Heart left ventricle (tissue), 16 donors: ENCODE data around the gene AMBP. TPM values are rescaled to one million over a fixed set of nuclear protein-coding genes. Genes with fewer than 3 reads are reported as not detected.

ENCODE experiments used
- ATAC-seq, 4 donors: fragments of 200-7000 bp; cut with Tn5 transposase; one replicate each; pipeline ENCODE4 v1.9.1; 2020 to 2022; ENCODE audit warnings: moderate library complexity in 4 of 4, mild to moderate bottlenecking in 3 of 4, moderate number of reproducible peaks in 1 of 4
- DNase-seq, 5 donors: peaks; one replicate each; pipeline ENCODE4 v3.0.0-alpha.2; 2020
- H3K27ac ChIP-seq, 12 donors: fragments of 200-600 bp; sonication (generic) in 4 of 12; one replicate each; pipeline versions ENCODE4 v1.5.0 to v1.8.0; 2016 to 2022; ENCODE audit warnings: mild to moderate bottlenecking in 2 of 12
- H3K27me3 ChIP-seq, 9 donors: fragments of 200-600 bp; sonication (generic) in 2 of 9; one replicate each; pipeline versions ENCODE4 v1.5.1 to v1.8.0; 2016 to 2022; ENCODE audit warnings: mild to moderate bottlenecking in 3 of 9
- H3K36me3 ChIP-seq, 9 donors: fragments of 200-600 bp; sonication (generic) in 2 of 9; one replicate each; pipeline versions ENCODE4 v1.5.0 to v1.8.0; 2018 to 2022; ENCODE audit warnings: mild to moderate bottlenecking in 2 of 9
- H3K4me1 ChIP-seq, 12 donors: fragments of 200-600 bp; sonication (generic) in 4 of 12; one replicate each; pipeline versions ENCODE4 v1.5.0 to v1.8.0; 2016 to 2022; ENCODE audit warnings: mild to moderate bottlenecking in 3 of 12
- H3K4me3 ChIP-seq, 12 donors: fragments of 200-600 bp; sonication (generic) in 4 of 12; one replicate each; pipeline versions ENCODE4 v1.5.0 to v1.8.0; 2017 to 2022; ENCODE audit warnings: mild to moderate bottlenecking in 9 of 12, moderate library complexity in 4 of 12
- H3K9me3 ChIP-seq, 12 donors: fragments of 200-600 bp; sonication (generic) in 4 of 12; one replicate each; pipeline versions ENCODE4 v1.5.0 to v1.8.0; 2016 to 2022; ENCODE audit warnings: mild to moderate bottlenecking in 1 of 12
- CTCF ChIP-seq, 12 donors: fragments of 200-600 bp; sonication (generic) in 4 of 12; IDR thresholded peaks; one replicate each; pipeline versions ENCODE4 v1.5.0 to v1.8.0; 2018 to 2022; ENCODE audit warnings: antibody characterized with exemption in 12 of 12, mild to moderate bottlenecking in 5 of 12
- POLR2A ChIP-seq, 2 donors: fragments of 450-650 bp; IDR thresholded peaks; one replicate each; pipeline ENCODE4 v1.6.1; 2017; ENCODE audit warnings: antibody characterized with exemption in 2 of 2, mild to moderate bottlenecking in 2 of 2, moderate library complexity in 2 of 2
- WGBS, 4 donors: extraction: QIAGEN DNeasy Blood & Tissue Kit in 2 of 4; methylation state at CpG; one replicate each; pipeline versions ENCODE4 v1.1.5 to v1.1.7; 2013 to 2018; 5-methylcytosine and 5-hydroxymethylcytosine counted together
- intact Hi-C, 10 donors: fragments of 100-400 bp; cut with DNase I; formaldehyde crosslinking; loops; one replicate each; pipeline versions ENCODE4 v1.11.1 to v1.14.2; 2022
- polyA plus RNA-seq, 2 donors: library from polyadenylated mRNA; stranded (reverse); fragments of 200-250 nt; gene quantifications; one replicate each; pipeline ENCODE4 v1.2.3, GENCODE V29; 2013
- total RNA-seq, 9 donors: library from RNA; depleted of rRNA in 2 of 9; stranded (reverse); fragments of >200 nt in 2 of 9; fragmentation: NEBNext Ultra II Directional in 3 of 9; extraction: Animal tissue kit (Norgen Biotek cat#: 25700) in 3 of 9; gene quantifications; one replicate each; pipeline versions ENCODE4 v1.1.0 to v1.2.4, GENCODE V29; 2016 to 2023
- donor health status: ischemic (EF 13 %, LVEDD 7.1; RV severe dilation, severe dysfunction).
- donor health status: healthy with polysubstance abuse.
- donor health status: DM: no; HTN: yes; CAD: no.
- donor health status: DM: no; HTN: no; CAD: no.
- donor health status: ischemic (EF 25% LVEDD 6.9; RV normal size, moderate dysfunction).
- donor health status: ischemic (EF 25% LVEDD 5.7; RV mildly dilated, moderate dysfunction).
- donor health status: healthy.
- donor health status: DM: yes; HTN: yes; CAD: no.
- donor health status: ischemic (EF 35%, LVEDD 5.7; RV mildly dilated, moderate dysfunction).
- donor health status: nonischemic (EF 11% LVEDD 7.7; RV severe dilation, severe dysfunction).
- donor health status: DM: yes; HTN: yes; CAD: no.
- donor health status: PGD.
- donor health status: ischemic (EF 29% LVEDD 5.4; RV normal size, mild dysfunction).
- donor health status: nonischemic (EF 23%, LVEDD 6.1; RV moderate dilation, normal function).

Gene AMBP
- total and polyA plus RNA-seq, 11 donors, result 0.08 to 0.32 (median 0.20) TPM; not detected in 8

- H3K36me3 ChIP-seq, result peaks cover 0 to 65% (median 9%) of the 10 kb centered on the region in 9 donors
- no peaks in the 10 kb centered on the region for H3K27me3 ChIP-seq
- WGBS, 4 donors, result 81 to 89% (median 85%) methylated on average over 17 to 19 of the region's 19 CpGs
- H3K9me3 ChIP-seq, result no peaks in the 10 kb centered on the region
- no peak overlapping the region for H3K27ac ChIP-seq
- H3K4me3 ChIP-seq, result no peak overlapping the region
- H3K4me1 ChIP-seq, result peaks cover 0 to 5% (median 0%) of the 10 kb centered on the region in 12 donors
- intact Hi-C loops, result loop anchor here in 9 of 10 donors (2.0 to 10.0 kb wide), 8 partner anchors 225 to 350 kb away; no protein-coding TSS in a partner anchor
- TF ChIP-seq CTCF (IDR thresholded peaks at IDR 0.05) (no peak), POLR2A (IDR thresholded peaks at IDR 0.05) (no peak)
- ATAC-seq, result no peak
- DNase-seq, result no peak
These were observed 45.9 kb downstream of the AMBP start for GRCh38 chr9:114031948-114032840.

- H3K36me3 ChIP-seq, result peaks cover 0 to 55% (median 0%) of the 10 kb centered on the region in 9 donors
- H3K27me3 ChIP-seq, result no peaks in the 10 kb centered on the region
- intact Hi-C loops, result loop anchor here in 9 of 10 donors (5.0 to 10.0 kb wide), 4 partner anchors 224 to 349 kb away; no protein-coding TSS in a partner anchor
- DNase-seq (no peak), ATAC-seq (no peak)
- peaks cover 0 to 5% (median 0%) of the 10 kb centered on the region in 12 donors for H3K4me1 ChIP-seq
- H3K27ac ChIP-seq, result no peak overlapping the region
- no peak overlapping the region for H3K4me3 ChIP-seq
- H3K9me3 ChIP-seq, result no peaks in the 10 kb centered on the region
- WGBS, 4 donors, result 91 to 98% (median 95%) methylated on average over 6 to 7 of the region's 7 CpGs
- TF ChIP-seq CTCF (IDR thresholded peaks at IDR 0.05), result no peak
- no peak for TF ChIP-seq POLR2A (IDR thresholded peaks at IDR 0.05)
These were observed 47.0 kb downstream of the AMBP start for GRCh38 chr9:114031037-114031630.

GRCh38 chr9:114030364-114030763 lies 47.7 kb downstream of the AMBP start:
- Histone ChIP-seq H3K4me1 (peaks cover 0 to 5% (median 0%) of the 10 kb centered on the region in 12 donors), H3K36me3 (peaks cover 0 to 49% (median 0%) of the 10 kb centered on the region in 9 donors), H3K4me3 (no peak overlapping the region), H3K27ac (no peak overlapping the region), H3K27me3 (no peaks in the 10 kb centered on the region), H3K9me3 (no peaks in the 10 kb centered on the region)
- DNase-seq, result peak in 2 of 5 donors; percentile 2 to 6
- WGBS, 4 donors, result 89 to 95% (median 94%) methylated on average over 9 of the region's 9 CpGs
- no peak for ATAC-seq
- TF ChIP-seq POLR2A (IDR thresholded peaks at IDR 0.05) (no peak), CTCF (IDR thresholded peaks at IDR 0.05) (no peak)
- intact Hi-C loops, result loop anchor here in 9 of 10 donors (5.0 to 10.0 kb wide), 4 partner anchors 223 to 348 kb away; no protein-coding TSS in a partner anchor
